Body of pancreas (tissue), 4 donors: ENCODE results near the gene LAMB3.

Source experiments
- POLR2A ChIP-seq, 3 donors: fragments of 450-650 bp; IDR thresholded peaks; one replicate each; pipeline ENCODE4 v1.6.1; 2016; ENCODE audit warnings: antibody characterized with exemption in 3 of 3, mild to moderate bottlenecking in 2 of 3
- TF ChIP-seq, protein P1 (sequence below), 7 experiments: fragments of 450-650 bp in 4 of 7; fragments of 200-600 bp in 3 of 7; sonication (generic) in 3 of 7; IDR thresholded peaks; one replicate each; pipeline ENCODE4 v1.5.1; 2016 to 2019; ENCODE audit warnings: antibody characterized with exemption in 7 of 7

DNA sequence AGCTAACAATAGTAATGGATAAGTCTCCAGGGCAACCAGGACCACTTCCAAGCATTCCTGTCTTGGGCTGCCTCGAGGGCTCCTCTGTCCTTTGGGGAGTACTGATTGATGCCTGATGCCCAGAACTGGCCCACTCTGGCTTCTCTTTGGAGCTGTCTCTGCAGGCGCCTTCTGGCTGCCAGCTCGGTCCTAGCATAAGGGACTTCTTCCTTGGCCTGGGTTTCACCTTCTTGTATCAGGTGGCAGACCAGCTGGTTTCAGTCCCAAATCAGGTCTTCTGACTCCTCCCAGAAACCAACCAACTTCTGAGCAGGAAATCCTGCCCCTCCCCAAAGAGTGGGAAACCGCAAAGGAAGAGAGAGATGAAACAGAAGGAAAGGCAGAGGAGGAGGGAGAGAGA, 33.6 kb upstream of the LAMB3 start:
- TF ChIP-seq, protein P1, sequence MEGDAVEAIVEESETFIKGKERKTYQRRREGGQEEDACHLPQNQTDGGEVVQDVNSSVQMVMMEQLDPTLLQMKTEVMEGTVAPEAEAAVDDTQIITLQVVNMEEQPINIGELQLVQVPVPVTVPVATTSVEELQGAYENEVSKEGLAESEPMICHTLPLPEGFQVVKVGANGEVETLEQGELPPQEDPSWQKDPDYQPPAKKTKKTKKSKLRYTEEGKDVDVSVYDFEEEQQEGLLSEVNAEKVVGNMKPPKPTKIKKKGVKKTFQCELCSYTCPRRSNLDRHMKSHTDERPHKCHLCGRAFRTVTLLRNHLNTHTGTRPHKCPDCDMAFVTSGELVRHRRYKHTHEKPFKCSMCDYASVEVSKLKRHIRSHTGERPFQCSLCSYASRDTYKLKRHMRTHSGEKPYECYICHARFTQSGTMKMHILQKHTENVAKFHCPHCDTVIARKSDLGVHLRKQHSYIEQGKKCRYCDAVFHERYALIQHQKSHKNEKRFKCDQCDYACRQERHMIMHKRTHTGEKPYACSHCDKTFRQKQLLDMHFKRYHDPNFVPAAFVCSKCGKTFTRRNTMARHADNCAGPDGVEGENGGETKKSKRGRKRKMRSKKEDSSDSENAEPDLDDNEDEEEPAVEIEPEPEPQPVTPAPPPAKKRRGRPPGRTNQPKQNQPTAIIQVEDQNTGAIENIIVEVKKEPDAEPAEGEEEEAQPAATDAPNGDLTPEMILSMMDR (IDR thresholded peaks at IDR 0.05) = no peak
- no peak for TF ChIP-seq POLR2A (IDR thresholded peaks at IDR 0.05)
